MCF 10A (cell line): ENCODE data around the gene POLR1G. TPM values are rescaled to one million over a fixed set of nuclear protein-coding genes. Genes with fewer than 3 reads are reported as not detected.

ENCODE experiments used
- BruUV-seq: library from RNA; stranded (reverse); fragments of 400-500 nt; replicated peaks from 2 replicates; lab custom pipeline; 2021; lab: Mats Ljungman, UMichigan
- CTCF ChIA-PET: fragments of 300-600 bp; sonication (Branson Sonifier 250); formaldehyde crosslinking; extraction: SDS; loops from one replicate; lab custom pipeline; 2021; ENCODE audit warnings: antibody characterized with exemption, inconsistent platforms; lab: Yijun Ruan, JAX
- POLR2A ChIA-PET: fragments of 300-600, 350-650 bp; sonication (Branson Sonifier 250); formaldehyde crosslinking; extraction: SDS; loops from one replicate; lab custom pipeline; 2020; ENCODE audit warnings: antibody characterized with exemption, inconsistent platforms; lab: Yijun Ruan, JAX
- DNase-seq: peaks from one replicate; pipeline ENCODE4 v3.0.0-alpha.2; 2018; ENCODE audit not compliant: unreplicated experiment
- H3K27ac Mint-ChIP-seq: one replicate; pipeline ENCODE4 v1.8.0; 2022; ENCODE audit warnings: mild to moderate bottlenecking, low read depth, mixed read lengths; ENCODE audit not compliant: unreplicated experiment
- H3K27me3 Mint-ChIP-seq: one replicate; pipeline ENCODE4 v1.8.0; 2022; ENCODE audit warnings: mixed read lengths; ENCODE audit not compliant: insufficient read depth, unreplicated experiment
- H3K36me3 Mint-ChIP-seq: one replicate; pipeline ENCODE4 v1.8.0; 2022; ENCODE audit warnings: mild to moderate bottlenecking, moderate library complexity, mixed read lengths; ENCODE audit not compliant: insufficient read depth, unreplicated experiment
- H3K4me1 Mint-ChIP-seq: one replicate; pipeline ENCODE4 v1.8.0; 2022; ENCODE audit warnings: mixed read lengths; ENCODE audit not compliant: insufficient read depth, unreplicated experiment
- H3K4me3 Mint-ChIP-seq: one replicate; pipeline ENCODE4 v1.8.0; 2022; ENCODE audit warnings: mild to moderate bottlenecking, moderate library complexity, mixed read lengths; ENCODE audit not compliant: unreplicated experiment
- H3K9me3 Mint-ChIP-seq: one replicate; pipeline ENCODE4 v1.8.0; 2022; ENCODE audit warnings: mixed read lengths; ENCODE audit not compliant: unreplicated experiment
- intact Hi-C: fragments of 100-400 bp; cut with micrococcal nuclease; formaldehyde crosslinking; loops from 2 replicates; pipeline ENCODE4 v1.14.1; 2022
- microRNA-seq: library from miRNA; unstranded; fragments of <30 nt; microRNA quantifications from one replicate; pipeline ENCODE4 v1.2.0, GENCODE V29; 2022
- total RNA-seq: library from RNA; stranded (reverse); gene quantifications from 2 replicates; pipeline ENCODE4 v1.2.3, GENCODE V29; 2022
- TF ChIP-seq, protein P1 (sequence below): fragments of 200-600 bp; IDR thresholded peaks from one replicate; pipeline ENCODE4 v1.8.0; 2022; ENCODE audit warnings: antibody characterized with exemption, mild to moderate bottlenecking; ENCODE audit not compliant: unreplicated experiment

POLR1G gene
- total RNA-seq, 1 experiment from 2014 or later, result 17.6 TPM

- Mint-ChIP-seq H3K36me3 (peaks cover 7% of the 10 kb centered on the region), H3K9me3 (no peaks in the 10 kb centered on the region), H3K27ac (peak overlapping the region; percentile 99), H3K4me1 (peaks cover 35% of the 10 kb centered on the region), H3K27me3 (no peaks in the 10 kb centered on the region), H3K4me3 (peak overlapping the region; percentile 59)
- peak; percentile 98 for DNase-seq
- no TSS peak for BruUV-seq
- intact Hi-C loops, result no loop called here
- TF ChIP-seq, protein P1, sequence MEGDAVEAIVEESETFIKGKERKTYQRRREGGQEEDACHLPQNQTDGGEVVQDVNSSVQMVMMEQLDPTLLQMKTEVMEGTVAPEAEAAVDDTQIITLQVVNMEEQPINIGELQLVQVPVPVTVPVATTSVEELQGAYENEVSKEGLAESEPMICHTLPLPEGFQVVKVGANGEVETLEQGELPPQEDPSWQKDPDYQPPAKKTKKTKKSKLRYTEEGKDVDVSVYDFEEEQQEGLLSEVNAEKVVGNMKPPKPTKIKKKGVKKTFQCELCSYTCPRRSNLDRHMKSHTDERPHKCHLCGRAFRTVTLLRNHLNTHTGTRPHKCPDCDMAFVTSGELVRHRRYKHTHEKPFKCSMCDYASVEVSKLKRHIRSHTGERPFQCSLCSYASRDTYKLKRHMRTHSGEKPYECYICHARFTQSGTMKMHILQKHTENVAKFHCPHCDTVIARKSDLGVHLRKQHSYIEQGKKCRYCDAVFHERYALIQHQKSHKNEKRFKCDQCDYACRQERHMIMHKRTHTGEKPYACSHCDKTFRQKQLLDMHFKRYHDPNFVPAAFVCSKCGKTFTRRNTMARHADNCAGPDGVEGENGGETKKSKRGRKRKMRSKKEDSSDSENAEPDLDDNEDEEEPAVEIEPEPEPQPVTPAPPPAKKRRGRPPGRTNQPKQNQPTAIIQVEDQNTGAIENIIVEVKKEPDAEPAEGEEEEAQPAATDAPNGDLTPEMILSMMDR, result no peak
- ChIA-PET POLR2A (interaction anchor here (0.5 to 6.5 kb wide), 16 partner anchors 9 to 678 kb away, joined by 3 to 120 read pairs (median 4); partner anchors contain the start of genes ERCC1, FBXO46, FOSB and TRAPPC6A), CTCF (interaction anchor here (1.3 to 3.2 kb wide), 2 partner anchors 11 to 17 kb away, joined by 3 to 14 read pairs; partner anchors contain the start of gene FOSB)
Observed at GRCh38 chr19:45455707-45456499, 49.5 kb downstream of the POLR1G start.

DNA sequence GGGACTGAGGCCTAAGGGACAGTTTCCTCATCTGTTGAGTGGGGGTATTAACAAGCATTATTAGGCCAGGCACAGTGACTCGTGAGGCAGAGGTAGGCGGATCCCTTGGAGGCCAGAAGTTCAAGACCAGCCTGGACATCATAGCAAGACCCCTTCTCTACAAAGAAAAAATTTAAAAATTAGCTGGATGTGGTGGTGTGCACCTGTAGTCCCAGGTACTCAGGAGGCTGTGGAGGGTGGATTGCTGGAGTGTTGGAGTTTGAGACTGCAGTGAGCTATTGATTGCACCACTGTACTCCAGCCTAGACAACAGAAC is 50.0 kb downstream of the POLR1G start:
- Mint-ChIP-seq H3K4me1 (peaks cover 33% of the 10 kb centered on the region), H3K36me3 (peaks cover 1% of the 10 kb centered on the region), H3K27ac (peak overlapping the region; percentile 99), H3K27me3 (no peaks in the 10 kb centered on the region), H3K9me3 (no peaks in the 10 kb centered on the region), H3K4me3 (peak overlapping the region; percentile 59)
- TF ChIP-seq, protein P1, result no peak
- CTCF ChIA-PET, result interaction anchor here (0.5 to 3.2 kb wide), 2 partner anchors 11 to 68 kb away, joined by 3 to 14 read pairs; partner anchors contain the start of gene FOSB
- intact Hi-C loops, result no loop called here
- no peak for DNase-seq
- POLR2A ChIA-PET, result interaction anchor here (1.5 to 6.5 kb wide), 5 partner anchors 9 to 54 kb away, joined by 4 to 120 read pairs (median 12); partner anchors contain the start of genes ERCC1 and FOSB
- BruUV-seq, result no TSS peak

- DNase-seq, result no peak
- H3K9me3 Mint-ChIP-seq, result no peaks in the 10 kb centered on the region
- no TSS peak for BruUV-seq
- H3K4me3 Mint-ChIP-seq, result no peak overlapping the region
- CTCF ChIA-PET, result interaction anchor here (0.6 to 1.5 kb wide), 3 partner anchors 10 to 269 kb away, joined by 3 to 11 read pairs (median 4); no protein-coding TSS in a partner anchor
- POLR2A ChIA-PET, result no interaction called here
- no peak overlapping the region for H3K27ac Mint-ChIP-seq
- H3K4me1 Mint-ChIP-seq, result peaks cover 29% of the 10 kb centered on the region
- TF ChIP-seq, protein P1, result no peak
- no peaks in the 10 kb centered on the region for H3K36me3 Mint-ChIP-seq
- intact Hi-C loops, result no loop called here
- H3K27me3 Mint-ChIP-seq, result no peaks in the 10 kb centered on the region
Observed at GRCh38 chr19:45457776-45458175, 51.3 kb downstream of the POLR1G start.

Small RNAs within 50 kb of the gene (microRNA-seq; reads per million reads assigned to microRNA genes)
- gene MIR6088, result not detected

Other genes with a start within 250 kb of the POLR1G start
- gene NKPD1, start 245.7 kb upstream of the POLR1G start, total RNA-seq, result 0.09 and 0.22 TPM in 2 replicates
- 14.4 and 16.1 TPM in 2 replicates for gene TRAPPC6A, start 228.4 kb upstream of the POLR1G start, total RNA-seq
- gene BLOC1S3, start 227.9 kb upstream of the POLR1G start, total RNA-seq, result 14.0 and 18.1 TPM in 2 replicates
- not detected in 2 replicates for gene EXOC3L2, start 161.2 kb upstream of the POLR1G start, total RNA-seq
- 22.4 and 24.2 TPM in 2 replicates for gene MARK4, start 155.4 kb upstream of the POLR1G start, total RNA-seq
- gene CKM, start 83.8 kb upstream of the POLR1G start, total RNA-seq, result not detected in 2 replicates
- 3.9 TPM in 2 replicates for gene KLC3, start 65.9 kb upstream of the POLR1G start, total RNA-seq
- 19.2 and 27.8 TPM in 2 replicates for gene ERCC2, start 36.1 kb upstream of the POLR1G start, total RNA-seq
- 142 and 161 TPM in 2 replicates for gene PPP1R13L, start 1.6 kb upstream of the POLR1G start, total RNA-seq
- 186 and 227 TPM in 2 replicates for gene ERCC1, start 17.3 kb downstream of the POLR1G start, total RNA-seq
- 13.3 and 29.3 TPM in 2 replicates for gene FOSB, start 61.4 kb downstream of the POLR1G start, total RNA-seq
- gene RTN2, start 90.4 kb downstream of the POLR1G start, total RNA-seq, result 3.5 and 5.1 TPM in 2 replicates
- gene PPM1N, start 91.8 kb downstream of the POLR1G start, total RNA-seq, result 0.33 and 0.42 TPM in 2 replicates
- 168 and 178 TPM in 2 replicates for gene VASP, start 100.8 kb downstream of the POLR1G start, total RNA-seq
- 16.8 and 17.3 TPM in 2 replicates for gene OPA3, start 178.2 kb downstream of the POLR1G start, total RNA-seq
- gene GPR4, start 195.6 kb downstream of the POLR1G start, total RNA-seq, result not detected in 2 replicates
- gene EML2, start 232.8 kb downstream of the POLR1G start, total RNA-seq, result 110 and 137 TPM in 2 replicates